HG03280 (cell line): ENCODE results near the gene BCL2L11.

Experiments used
- ATAC-seq: cut with Tn5 transposase; IDR thresholded peaks from one replicate; pipeline ENCODE4 v1.9.1; 2021; ENCODE audit warnings: mild to moderate bottlenecking, moderate library complexity; ENCODE audit not compliant: unreplicated experiment

BCL2L11 gene

DNA sequence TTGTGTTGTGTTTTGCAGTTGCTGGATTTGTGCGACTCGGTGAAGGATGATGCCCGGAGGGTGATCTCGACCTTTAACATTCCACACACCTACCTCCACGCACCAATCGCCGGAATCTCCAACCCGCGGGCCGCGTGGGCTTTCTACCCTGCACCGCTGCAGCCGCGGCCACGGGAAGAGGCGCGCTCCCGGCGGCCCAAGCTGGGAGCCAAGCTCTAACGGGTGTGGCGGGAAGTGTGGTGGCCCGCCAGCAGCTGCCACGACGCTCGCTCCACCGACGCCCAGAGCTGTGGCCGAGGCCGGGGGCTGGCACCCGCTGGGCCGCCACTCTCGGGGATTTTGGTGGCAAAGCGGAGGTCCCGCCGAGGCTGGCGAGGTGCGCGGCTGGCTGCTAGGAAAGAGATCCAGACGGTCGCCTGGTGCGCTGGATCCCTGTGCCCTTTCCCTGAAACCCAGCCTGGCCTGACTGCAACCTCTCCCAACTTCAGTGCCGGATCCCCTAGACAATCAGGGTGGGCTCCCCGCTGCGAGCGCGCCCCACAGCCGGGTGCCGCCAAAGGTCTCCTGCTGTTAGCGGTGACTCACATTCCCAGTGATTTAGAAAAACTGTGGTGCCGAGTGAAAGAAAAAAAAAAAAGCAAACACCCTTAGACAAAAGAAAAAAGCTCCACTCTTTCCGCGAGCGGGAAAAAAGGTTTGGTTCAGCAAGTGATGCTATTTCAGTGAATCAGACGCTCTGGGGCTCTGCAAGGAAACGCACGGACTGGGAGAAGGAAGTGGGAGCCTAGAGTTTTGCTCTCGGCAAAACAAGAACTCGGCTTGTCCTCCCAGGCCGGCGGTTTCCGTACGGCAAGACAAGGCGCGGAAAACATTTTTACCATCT is 2.9 kb upstream of the BCL2L11 start:
- ATAC-seq = no peak

DNA sequence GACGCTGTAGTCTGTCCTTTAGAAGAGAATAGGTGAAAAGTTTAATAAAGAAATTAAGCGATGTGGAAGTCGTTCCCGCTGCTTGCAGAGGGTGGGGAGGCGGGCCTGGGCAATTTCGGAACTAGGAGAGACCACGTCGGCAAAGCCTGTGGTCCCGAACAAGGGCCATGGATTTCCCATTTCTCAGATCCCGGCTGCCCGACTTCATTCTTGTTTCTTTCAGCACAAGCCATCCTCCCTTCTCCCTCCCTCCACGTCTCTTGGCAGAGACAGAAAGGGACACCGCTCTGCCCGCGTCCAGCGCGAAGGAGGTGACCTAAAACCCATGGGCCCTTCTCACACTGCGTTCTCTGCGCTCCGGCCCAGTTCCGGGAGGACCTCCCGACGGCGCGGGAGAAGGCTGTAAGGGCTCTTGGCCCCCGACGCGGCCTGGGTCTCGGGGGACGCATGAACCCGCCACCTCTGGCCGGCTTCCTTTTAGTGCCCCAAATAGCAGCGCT is 2.2 kb upstream of the BCL2L11 start:
- no peak for ATAC-seq

DNA sequence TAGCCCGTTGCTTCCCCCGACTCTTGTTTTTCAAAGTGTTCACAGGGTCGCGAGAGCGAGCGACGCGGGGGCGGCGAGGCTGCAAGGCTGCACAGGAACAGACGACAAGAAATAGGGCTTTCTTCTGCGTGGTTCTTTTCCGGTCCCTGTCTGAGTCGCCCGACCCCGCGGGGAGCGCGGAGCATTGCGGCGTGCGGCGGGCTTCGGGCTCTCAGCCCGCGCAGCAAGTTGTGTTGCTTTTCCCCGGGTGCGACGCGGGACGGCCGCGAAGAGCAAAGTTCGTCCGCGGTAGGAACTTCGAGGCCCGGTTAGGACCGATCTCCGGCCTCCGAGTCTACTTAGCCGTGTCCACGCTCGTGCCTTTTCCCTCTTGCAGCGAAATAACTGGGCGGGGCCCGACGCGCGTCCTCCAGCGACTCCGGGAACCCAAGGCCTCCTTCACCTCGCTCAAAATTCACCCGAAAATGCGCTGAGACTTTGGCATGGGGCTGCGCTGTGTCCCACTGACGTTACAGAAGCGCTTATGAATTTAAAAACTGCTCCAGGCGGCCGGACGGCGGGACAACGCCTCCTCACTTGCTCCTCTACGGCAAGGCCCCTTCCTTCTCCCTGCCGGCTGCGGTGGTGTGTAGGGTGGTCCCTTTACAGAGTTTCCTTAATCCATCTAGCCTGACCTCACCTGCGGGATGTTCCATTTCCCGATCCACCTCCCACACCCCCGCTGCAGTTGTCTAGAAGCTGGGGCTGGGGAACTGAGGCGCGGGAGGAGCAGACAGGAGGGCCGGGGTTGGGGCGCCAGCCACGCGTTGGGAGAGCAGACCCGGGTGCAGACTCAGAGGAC is 1.5 kb upstream of the BCL2L11 start:
- no peak for ATAC-seq

DNA sequence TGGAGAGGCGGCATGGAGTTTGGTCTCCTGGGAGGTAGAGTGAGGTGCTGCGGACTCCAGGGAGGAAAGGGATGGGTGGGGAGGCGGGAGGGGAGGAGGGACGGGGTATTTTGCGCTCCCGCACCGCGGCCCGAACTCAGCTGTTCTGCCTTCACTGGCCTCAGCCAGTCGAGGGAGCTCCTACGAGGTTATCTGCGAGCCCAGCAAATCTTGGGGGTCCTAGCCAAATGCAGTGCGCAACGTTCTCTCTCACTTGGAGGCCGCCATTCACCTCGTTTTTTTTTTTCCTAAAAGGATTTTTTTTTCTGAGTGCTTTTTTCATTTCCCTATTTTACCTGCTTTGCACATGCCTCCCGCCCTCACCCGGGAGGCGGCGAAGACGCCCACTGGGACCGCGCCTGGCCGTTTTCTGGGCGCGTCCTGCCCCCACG is 877 bp upstream of the BCL2L11 start:
- ATAC-seq = no peak

DNA sequence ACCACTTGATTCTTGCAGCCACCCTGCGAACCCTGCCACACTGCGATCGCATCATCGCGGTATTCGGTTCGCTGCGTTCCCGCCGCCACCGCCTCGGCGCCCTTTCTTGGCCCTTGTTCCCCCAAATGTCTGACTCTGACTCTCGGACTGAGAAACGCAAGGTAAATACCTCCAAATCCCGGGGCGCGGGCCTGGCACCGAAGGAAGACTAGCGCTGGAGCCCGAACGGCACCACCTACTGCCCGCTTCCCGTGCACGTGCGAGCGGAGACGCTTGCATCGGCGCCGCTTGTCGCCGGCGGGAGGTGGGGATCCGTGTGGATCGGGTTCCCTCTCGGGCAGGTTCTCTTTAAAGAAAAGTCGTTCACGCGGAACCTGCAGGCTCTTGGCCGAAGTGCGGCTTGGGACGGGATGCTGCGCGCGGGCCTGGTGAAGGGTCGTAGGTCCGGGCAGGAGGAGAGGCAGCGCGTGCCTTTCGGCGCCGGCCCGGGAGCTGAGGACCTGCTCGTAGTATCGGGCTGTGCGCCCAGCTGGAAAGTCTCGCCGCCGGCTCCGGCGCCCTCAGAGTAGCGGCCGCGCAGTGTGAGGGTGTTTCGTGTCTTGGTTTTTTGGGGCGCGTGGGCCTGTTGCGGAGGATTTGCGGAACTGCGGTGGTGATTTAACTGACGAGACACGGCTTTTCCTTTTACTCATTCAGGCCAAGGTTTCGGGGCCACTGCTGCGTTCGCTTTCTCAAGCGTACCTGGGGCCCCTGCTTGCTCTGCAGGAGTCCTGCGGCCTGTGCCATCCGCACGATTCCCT is 514 bp downstream of the BCL2L11 start:
- no peak for ATAC-seq

DNA sequence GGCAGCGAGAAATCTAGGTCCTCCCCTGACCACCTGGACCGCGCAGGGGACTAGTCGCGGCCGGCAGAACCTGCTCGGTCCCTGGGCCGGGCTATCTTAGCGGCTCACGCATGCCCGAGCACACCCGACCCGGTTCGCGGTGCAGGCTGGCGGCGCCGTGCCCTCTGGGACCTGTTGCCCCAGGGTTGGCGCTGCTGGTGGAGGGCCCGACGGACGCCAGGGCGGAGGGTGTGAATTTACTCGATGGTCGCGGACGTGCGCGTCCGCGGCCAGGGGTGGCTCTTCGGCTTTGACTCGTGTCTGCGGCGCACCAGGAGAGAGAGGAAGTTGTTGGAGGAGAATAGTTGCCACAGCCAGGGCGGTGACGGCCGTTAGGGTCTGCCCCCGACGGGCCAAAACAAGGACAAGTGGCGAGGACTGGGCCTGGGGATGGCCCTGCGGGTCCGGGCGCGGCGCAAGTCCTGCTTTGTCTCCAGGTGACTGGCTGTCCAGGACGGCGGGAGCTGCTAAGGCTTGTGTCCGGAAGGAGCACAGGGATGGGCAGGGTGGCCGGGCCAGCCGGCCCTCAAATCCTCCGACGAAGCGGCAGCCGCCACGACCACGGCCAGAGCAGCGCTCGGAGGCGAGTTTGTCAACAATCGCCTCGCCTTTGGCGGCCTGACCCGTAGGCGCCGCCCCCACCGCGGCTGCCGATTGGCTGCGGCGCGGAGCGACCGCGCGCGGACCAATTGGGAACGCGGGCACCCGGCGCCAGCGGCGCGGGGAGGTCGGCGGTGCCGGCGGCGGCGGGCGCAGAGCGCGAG is 1.3 kb downstream of the BCL2L11 start:
- peak; percentile 51 for ATAC-seq

DNA sequence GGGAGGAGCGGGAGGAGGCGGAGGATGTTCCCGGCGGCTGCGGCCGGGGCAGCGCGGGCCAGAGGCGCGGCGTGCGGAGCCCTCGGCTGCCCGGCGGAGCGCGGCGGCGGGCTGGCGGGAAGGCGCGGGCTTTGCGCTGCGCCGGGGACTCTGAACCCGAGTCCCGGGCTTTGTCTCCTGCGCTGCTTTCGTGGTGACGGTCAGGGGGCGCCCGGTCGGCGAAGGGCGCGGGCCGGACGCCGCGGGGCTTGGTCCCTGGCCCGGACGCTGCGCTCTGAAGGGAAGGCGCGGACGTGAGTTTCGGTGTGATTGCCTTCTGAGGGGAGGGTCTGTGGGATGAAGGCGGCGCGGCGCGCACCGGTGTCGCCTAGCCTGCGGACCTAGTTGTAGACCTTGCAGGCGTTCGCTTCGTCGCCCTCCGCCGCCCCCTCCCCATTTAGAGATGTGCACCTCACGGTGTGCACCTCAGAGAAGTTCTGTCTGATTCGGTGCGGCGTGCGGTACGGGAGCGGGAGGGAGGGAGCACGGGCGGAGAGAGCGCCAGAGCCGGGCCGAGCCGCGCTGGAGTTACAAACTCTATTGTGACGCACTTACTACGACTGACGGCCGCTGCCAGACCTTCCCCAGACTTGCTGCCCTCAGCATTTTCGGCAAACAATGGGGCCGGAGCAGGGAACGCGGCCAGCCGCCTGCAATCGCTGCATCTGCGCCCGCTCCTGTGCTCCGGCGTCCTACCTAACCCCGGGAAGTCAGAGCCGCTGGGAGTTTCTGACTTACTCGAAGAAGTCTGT is 2.1 kb downstream of the BCL2L11 start:
- no peak for ATAC-seq

DNA sequence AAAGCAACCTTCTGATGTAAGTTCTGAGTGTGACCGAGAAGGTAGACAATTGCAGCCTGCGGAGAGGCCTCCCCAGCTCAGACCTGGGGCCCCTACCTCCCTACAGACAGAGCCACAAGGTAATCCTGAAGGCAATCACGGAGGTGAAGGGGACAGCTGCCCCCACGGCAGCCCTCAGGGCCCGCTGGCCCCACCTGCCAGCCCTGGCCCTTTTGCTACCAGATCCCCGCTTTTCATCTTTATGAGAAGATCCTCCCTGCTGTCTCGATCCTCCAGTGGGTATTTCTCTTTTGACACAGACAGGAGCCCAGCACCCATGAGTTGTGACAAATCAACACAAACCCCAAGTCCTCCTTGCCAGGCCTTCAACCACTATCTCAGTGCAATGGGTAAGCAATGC is 3.0 kb downstream of the BCL2L11 start:
- no peak for ATAC-seq

DNA sequence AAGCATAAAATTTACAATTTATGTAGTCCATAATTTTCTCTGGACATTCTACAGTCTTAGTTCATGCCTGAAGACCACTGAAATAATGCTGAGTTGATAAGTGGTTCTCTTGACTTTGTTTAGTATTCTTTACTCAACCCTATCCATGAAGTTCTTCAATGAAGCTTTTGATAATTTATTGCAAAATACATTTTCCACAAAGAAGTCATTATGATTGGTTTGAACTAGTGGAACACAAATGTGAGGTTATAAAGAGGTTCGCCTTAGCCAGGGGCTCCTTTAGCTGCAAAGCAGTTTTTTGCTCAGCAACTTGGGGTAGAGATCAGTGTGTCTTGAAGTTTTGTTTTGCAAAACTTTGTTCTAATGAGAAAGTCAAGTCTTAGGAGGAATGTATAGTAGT is 5.9 kb downstream of the BCL2L11 start:
- no peak for ATAC-seq

DNA sequence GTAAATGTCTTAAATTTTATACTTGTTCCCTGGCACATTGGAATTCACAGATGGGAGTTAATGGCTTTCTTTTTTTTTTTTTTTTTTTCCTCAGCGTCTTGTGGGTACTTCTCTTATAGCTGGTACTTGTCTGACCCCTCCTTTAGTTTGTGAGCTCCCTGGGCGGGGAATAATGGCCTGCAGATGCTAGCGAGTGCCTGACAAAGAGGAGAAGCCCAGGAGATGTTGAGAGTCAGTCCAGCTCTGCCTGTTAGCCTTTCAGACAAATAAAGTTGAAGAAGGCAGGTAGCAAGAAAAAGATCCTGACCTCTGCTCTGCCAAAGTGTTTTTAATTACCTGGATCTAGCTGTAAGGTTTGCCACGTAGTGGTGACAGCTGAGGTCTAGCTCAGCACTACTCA is 6.6 kb downstream of the BCL2L11 start:
- ATAC-seq = no peak

DNA sequence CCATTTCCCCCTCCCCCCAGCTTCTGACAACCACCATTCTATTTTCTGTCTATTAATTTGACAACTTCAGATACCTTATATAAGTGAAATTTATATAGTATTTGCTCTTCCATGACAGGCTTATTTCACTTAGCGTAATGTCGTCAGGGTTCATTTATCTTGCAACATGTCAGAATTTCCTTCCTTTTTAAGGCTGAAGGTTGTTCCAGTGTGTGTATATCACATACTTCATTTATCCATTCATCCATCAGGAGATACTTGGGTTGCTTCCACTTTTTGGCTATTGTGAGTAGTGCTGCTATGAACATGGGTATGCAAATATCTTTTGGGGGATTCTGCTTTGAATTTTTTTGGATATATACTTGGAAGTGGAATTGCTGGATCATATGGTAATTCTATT is 7.4 kb downstream of the BCL2L11 start:
- no peak for ATAC-seq

DNA sequence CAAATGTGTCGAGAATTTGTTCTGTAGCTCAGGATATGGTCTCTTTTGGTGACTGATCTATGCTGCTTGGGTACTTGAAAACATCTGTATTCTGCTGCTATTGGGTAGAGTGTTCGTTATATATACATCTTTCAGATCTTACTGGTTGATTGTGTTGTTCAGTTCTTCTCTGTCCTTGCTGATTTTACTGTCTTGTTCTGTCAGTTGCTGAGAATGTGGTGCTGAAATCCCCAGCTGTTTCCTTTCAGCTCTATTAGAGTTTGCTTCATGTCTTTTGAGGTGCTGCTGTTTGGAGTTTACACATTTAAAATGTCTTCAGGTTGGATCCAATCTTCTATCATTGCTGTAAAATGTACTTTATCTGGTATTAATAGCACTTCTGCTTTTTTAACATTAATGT is 12.9 kb downstream of the BCL2L11 start:
- no peak for ATAC-seq

DNA sequence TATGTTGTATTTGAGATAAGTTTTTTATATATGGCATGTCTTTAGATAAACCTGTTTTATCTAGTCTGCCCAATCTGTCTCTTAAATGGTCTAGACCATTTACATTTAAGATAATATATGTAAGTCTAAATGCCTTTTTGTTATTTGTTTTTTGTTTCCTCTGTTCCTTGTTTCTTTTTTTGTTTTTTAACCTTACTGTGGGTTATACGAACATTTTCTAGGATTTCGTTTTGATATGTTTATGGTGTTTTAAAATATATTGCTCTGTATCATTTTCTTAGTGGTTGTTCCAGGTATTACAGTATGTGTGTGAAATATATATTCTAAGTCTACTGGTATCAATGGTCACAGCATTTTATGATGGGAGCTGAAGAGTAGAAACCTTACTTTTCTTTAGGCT is 13.3 kb downstream of the BCL2L11 start:
- no peak for ATAC-seq

DNA sequence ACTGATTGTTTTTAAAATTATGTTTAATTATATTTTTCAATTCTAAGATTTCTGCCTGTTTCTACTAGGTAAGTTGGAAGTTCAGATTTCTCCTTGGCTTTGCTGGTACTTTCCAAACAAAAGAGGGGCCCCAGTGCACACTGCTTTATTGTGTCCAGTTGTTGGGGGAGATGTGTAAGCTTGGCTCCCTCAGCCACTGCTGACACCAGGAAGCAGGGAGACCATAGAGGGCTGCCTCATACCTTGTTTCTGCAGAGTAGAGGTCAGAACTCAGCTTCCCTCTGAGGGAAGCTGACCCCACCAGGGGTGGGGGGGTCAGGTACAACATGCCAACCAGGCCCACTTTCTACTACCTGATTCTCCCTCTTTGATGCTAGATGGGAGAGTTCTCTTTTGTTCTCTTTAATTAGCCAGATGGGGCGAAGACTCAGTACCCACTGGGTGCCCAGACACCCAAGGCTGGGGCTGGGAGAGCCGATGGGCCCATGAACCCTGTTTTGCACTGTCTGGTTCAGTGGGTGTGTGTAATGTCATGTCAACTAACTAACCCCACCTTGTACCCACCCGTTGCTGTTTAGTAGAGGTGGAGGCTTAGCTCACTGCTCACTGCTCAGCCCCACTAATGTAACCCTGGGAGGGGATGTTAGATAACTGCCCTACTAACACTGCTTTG is 14.7 kb downstream of the BCL2L11 start:
- no peak for ATAC-seq

DNA sequence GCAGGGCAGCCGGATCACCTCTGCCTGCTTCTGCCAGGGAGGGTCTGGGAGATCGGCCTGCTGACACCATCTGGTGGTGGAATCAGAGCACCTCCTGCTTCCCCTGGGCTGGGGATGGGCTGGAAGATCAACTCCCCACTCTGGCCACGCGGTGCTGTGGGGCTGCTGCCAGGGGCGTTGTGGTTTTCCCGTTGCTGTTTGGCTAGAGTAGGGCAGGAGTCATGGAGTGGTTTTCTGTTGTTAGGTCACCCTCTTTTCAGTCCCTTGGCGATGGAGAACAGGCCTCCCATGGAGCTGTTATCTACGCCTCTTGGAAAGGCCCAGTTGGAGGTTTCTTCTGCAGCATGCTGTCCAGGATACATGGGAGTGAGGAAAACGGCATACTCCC is 15.2 kb downstream of the BCL2L11 start:
- no peak for ATAC-seq

DNA sequence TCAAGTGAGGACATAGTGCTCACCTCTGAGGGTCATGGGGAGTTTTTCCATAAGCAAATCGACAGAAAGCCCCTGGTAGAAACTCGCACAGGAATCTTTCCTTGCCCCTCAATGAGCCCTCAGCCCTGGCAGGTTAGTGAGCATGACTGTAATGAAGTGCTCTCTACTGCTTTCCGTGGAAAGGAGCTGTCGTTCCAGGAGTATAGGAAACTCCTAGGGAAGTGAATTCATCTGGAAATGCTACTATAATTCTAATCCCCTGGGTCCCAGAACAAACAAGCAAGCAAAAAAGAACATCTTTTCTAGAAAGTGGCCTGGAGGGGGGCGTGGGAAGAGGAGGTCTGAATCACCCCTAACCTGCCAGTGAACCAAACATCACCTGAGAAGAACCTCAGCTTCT is 18.1 kb downstream of the BCL2L11 start:
- no peak for ATAC-seq

DNA sequence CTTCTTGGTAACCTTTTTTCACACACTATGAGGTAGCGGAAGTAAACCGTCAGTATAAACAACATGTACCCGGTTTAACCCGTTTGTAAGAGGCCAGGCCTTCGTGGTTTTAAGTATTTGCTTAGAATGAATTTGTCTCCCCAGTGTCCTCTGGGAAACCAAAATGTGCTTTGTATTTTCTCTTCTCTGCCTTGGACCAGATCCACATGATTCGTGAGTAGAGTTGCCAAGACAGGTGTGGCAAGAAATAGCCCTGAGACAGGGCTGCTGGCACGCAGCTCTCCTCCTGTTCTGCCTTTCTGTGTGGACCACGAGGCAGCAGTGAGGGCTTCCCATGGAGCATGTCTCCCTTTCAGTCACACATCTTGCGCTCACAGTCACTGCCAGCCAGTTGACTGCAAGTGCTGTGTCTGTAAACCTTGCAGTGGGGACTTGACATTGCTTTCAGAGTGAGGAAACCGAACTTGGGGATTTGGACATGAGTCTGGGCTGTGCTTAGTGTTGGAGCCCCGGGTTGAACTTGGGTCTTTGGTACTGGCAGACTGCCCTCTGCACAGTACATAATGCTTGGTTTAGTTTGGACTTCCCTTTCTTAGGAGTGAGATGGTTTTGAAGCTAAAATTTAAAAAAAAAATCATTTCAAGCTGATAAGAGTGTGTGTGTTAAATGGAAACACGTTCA is 19.1 kb downstream of the BCL2L11 start:
- no peak for ATAC-seq

DNA sequence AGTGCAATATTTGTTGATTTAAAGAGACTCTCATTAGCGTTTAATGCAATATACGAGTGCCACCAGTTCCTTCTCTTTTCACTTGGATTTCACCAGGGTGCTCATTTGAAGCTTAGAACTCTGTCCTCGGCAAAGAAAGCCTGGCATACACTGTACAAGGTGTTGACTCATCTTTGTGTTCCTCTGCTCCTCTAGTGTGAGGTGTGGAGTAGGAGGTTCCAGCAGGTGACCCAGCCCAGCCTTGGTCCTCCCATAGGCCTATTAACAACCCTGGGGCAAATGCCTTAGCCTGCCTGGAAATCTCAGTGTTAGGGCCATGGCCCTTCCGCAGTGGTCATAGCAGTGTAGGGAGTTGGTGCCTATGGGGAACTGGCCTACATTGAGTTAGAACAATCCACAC is 20.1 kb downstream of the BCL2L11 start:
- no peak for ATAC-seq
